ENCODE data around the gene TMPRSS12. TPM values are rescaled to one million over a fixed set of nuclear protein-coding genes. Genes with fewer than 3 reads are reported as not detected.
A peak's percentile ranks its signal among the peaks of the same experiment; 100 is the strongest.

The TMPRSS12 gene
- total and polyA plus RNA-seq, 9 of the 15 experiments (the other 6 are each of a cell fraction or from before 2014, with no cell fraction given) = 0.04 TPM; not detected in 8

DNA sequence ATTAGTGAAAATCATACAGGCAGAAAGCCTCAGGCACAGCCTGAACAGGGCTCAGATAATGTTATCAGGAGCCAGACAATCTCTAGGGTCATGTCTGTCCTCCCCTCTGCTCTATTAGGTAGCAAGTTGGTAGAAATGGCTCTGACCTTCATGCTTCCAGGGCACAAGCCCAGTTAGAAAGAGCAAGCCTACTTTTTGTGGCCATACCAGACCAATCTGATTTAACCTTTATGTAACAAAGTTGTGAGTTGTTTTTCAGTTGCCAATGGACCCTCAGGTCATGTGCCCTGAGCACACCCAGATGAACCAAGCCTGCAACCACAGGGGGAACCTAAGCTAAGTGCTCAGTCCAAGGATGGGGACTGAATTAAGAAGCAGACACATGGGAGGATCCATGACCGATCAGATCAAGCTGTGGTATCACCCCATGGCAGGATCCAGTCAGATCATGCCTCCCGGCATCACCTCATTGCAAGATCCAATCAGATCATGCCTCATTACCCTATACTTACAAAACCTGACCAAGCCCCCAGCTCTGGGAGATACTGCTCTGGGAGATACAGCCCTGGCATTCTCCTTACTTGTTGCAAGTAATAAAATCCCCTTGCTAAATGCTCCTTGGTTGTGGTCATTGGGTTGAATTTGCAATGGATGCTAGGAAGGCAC is 90.9 kb downstream of the TMPRSS12 start (continued):
- 0 out of 2 replicates have a peak, but pooled peaks have one; percentile 28 for TF ChIP-seq LEF1 (IDR thresholded peaks at IDR 0.05)
- no peak for TF ChIP-seq ZKSCAN8 (CRISPR knock-in tag; IDR thresholded peaks at IDR 0.05)
- TF ChIP-seq ZNF589 (CRISPR knock-in tag; IDR thresholded peaks at IDR 0.05; ENCODE audit: low read depth) = no peak
- no peak for TF ChIP-seq CEBPB (tag; IDR thresholded peaks at IDR 0.05)
- TF ChIP-seq ZNF551 (CRISPR knock-in tag; IDR thresholded peaks at IDR 0.05) = no peak
- no peak for TF ChIP-seq NFE2L1 (tag; IDR thresholded peaks at IDR 0.05; ENCODE audit: borderline replicate concordance, low read depth)
- peak; percentile 55; the same call in 1 of the 2 replicates for TF ChIP-seq L3MBTL2 (IDR thresholded peaks at IDR 0.05)
- no peak for TF ChIP-seq NELFE (IDR thresholded peaks at IDR 0.05; ENCODE audit: insufficient read depth, insufficient read length)
- TF ChIP-seq, protein P1, sequence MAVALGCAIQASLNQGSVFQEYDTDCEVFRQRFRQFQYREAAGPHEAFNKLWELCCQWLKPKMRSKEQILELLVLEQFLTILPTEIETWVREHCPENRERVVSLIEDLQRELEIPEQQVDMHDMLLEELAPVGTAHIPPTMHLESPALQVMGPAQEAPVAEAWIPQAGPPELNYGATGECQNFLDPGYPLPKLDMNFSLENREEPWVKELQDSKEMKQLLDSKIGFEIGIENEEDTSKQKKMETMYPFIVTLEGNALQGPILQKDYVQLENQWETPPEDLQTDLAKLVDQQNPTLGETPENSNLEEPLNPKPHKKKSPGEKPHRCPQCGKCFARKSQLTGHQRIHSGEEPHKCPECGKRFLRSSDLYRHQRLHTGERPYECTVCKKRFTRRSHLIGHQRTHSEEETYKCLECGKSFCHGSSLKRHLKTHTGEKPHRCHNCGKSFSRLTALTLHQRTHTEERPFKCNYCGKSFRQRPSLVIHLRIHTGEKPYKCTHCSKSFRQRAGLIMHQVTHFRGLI (CRISPR knock-in tag; IDR thresholded peaks at IDR 0.05) = no peak
- TF ChIP-seq KLF1 (tag; IDR thresholded peaks at IDR 0.05) = peak; percentile 74; the same call in 1 of the 2 replicates
- TF ChIP-seq, protein P2, sequence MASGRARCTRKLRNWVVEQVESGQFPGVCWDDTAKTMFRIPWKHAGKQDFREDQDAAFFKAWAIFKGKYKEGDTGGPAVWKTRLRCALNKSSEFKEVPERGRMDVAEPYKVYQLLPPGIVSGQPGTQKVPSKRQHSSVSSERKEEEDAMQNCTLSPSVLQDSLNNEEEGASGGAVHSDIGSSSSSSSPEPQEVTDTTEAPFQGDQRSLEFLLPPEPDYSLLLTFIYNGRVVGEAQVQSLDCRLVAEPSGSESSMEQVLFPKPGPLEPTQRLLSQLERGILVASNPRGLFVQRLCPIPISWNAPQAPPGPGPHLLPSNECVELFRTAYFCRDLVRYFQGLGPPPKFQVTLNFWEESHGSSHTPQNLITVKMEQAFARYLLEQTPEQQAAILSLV (tag; IDR thresholded peaks at IDR 0.05) = 0 out of 2 replicates have a peak, but pooled peaks have one; percentile 48
- no peak for TF ChIP-seq NR4A1 (CRISPR knock-in tag; IDR thresholded peaks at IDR 0.05)
- TF ChIP-seq NR4A1 (tag; IDR thresholded peaks at IDR 0.05) = peak; percentile 72
- no peak for TF ChIP-seq SMAD1 (IDR thresholded peaks at IDR 0.05; ENCODE audit: low read depth, low read length, partially characterized antibody)
- 0 out of 2 replicates have a peak, but pooled peaks have one; percentile 57 for TF ChIP-seq MTA3 (IDR thresholded peaks at IDR 0.05; ENCODE audit: borderline replicate concordance)
- no peak for TF ChIP-seq CREBBP (IDR thresholded peaks at IDR 0.05; ENCODE audit: low read depth, low read length)
- TF ChIP-seq MEIS2 (IDR thresholded peaks at IDR 0.05; ENCODE audit: partially characterized antibody) = peak; percentile 9
- no peak for TF ChIP-seq CREB1 (IDR thresholded peaks at IDR 0.05)
- no peak for TF ChIP-seq CREB1 (CRISPR knock-in tag; IDR thresholded peaks at IDR 0.05)
- TF ChIP-seq ZNF583 (CRISPR knock-in tag; IDR thresholded peaks at IDR 0.05) = no peak
- TF ChIP-seq GATAD2B (IDR thresholded peaks at IDR 0.05; ENCODE audit: borderline replicate concordance) = no peak
- TF ChIP-seq, protein P3, sequence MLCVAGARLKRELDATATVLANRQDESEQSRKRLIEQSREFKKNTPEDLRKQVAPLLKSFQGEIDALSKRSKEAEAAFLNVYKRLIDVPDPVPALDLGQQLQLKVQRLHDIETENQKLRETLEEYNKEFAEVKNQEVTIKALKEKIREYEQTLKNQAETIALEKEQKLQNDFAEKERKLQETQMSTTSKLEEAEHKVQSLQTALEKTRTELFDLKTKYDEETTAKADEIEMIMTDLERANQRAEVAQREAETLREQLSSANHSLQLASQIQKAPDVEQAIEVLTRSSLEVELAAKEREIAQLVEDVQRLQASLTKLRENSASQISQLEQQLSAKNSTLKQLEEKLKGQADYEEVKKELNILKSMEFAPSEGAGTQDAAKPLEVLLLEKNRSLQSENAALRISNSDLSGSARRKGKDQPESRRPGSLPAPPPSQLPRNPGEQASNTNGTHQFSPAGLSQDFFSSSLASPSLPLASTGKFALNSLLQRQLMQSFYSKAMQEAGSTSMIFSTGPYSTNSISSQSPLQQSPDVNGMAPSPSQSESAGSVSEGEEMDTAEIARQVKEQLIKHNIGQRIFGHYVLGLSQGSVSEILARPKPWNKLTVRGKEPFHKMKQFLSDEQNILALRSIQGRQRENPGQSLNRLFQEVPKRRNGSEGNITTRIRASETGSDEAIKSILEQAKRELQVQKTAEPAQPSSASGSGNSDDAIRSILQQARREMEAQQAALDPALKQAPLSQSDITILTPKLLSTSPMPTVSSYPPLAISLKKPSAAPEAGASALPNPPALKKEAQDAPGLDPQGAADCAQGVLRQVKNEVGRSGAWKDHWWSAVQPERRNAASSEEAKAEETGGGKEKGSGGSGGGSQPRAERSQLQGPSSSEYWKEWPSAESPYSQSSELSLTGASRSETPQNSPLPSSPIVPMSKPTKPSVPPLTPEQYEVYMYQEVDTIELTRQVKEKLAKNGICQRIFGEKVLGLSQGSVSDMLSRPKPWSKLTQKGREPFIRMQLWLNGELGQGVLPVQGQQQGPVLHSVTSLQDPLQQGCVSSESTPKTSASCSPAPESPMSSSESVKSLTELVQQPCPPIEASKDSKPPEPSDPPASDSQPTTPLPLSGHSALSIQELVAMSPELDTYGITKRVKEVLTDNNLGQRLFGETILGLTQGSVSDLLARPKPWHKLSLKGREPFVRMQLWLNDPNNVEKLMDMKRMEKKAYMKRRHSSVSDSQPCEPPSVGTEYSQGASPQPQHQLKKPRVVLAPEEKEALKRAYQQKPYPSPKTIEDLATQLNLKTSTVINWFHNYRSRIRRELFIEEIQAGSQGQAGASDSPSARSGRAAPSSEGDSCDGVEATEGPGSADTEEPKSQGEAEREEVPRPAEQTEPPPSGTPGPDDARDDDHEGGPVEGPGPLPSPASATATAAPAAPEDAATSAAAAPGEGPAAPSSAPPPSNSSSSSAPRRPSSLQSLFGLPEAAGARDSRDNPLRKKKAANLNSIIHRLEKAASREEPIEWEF (CRISPR knock-in tag; IDR thresholded peaks at IDR 0.05) = no peak
- TF ChIP-seq CC2D1A (IDR thresholded peaks at IDR 0.05) = peak; percentile 54; the same call in 1 of the 2 replicates
